Lower leg skin (tissue), 3 donors: Measurements from ENCODE around the gene COX15.

Experiments used
- CTCF ChIP-seq, 3 donors: fragments of 450-650 bp; IDR thresholded peaks; one replicate each; pipeline ENCODE4 v1.5.1; 2016; ENCODE audit warnings: antibody characterized with exemption in 3 of 3, mild to moderate bottlenecking in 3 of 3, moderate library complexity in 2 of 3
- POLR2A ChIP-seq, 2 donors: fragments of 450-650 bp; IDR thresholded peaks; one replicate each; pipeline ENCODE4 v1.6.1; 2016 to 2017; ENCODE audit warnings: antibody characterized with exemption in 2 of 2, mild to moderate bottlenecking in 1 of 2, moderate library complexity in 1 of 2

DNA sequence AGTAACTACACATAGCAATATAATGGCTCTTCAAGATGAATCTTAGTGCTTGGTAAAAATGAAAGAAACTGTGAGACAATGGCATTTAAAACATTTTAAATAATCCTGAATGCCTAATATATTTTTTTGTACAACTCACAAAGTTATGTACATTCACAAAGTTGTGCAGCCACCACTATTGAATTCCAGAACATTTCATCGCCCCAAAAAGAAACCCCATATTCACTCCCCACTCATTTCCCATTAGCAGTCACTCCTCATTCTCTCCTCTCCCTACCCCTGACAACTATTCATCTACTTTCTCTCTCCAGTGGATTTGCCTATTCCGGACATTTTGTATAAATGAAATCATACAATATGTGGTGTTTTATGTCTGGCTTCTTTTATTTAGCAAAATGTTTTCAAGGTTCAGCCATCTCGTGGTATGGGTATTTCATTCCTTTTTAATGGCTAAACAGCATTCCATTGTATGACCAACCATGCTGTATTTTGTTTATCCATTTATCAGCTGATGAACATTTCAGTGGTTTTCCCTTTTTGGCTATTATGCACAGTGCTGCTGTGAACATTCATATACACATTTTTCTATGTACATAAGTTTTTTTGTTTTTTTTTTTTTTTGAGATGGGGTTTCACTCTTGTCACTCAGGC is 37.9 kb downstream of the COX15 start:
- TF ChIP-seq POLR2A (IDR thresholded peaks at IDR 0.05) = no peak
- TF ChIP-seq CTCF (IDR thresholded peaks at IDR 0.05) = no peak
